ENCODE results near the gene MYCBP2.
"Not testable (repeated sequence)": the region's sequence is repeated elsewhere in the genome, so short reads cannot be mapped to it uniquely, and the experiment has no call there.

MYCBP2 gene

GRCh38 chr13:77026861-77027621 is 299.9 kb downstream of the MYCBP2 start, which contains the start of gene FBXL3:
FBXL3 (minus strand) TSS chr13:77027159; CDS start chr13:77021860, 5,299 bp downstream.
- peak; percentile 61 for DNase-seq

- peak; percentile 30 for DNase-seq
These were observed 300.5 kb downstream of the MYCBP2 start for GRCh38 chr13:77026255-77026860.

- DNase-seq, result no peak
These were observed 304.6 kb downstream of the MYCBP2 start for GRCh38 chr13:77022341-77022740.

GRCh38 chr13:77019756-77020155 is 307.1 kb downstream of the MYCBP2 start:
- DNase-seq, result no peak

GRCh38 chr13:77016888-77017623 is 309.8 kb downstream of the MYCBP2 start:
- no peak for DNase-seq

- DNase-seq, result no peak
These were observed 310.6 kb downstream of the MYCBP2 start for GRCh38 chr13:77016251-77016812.

- DNase-seq, result no peak
These were observed 311.8 kb downstream of the MYCBP2 start for GRCh38 chr13:77014906-77015685.

GRCh38 chr13:77013853-77014542 is 312.9 kb downstream of the MYCBP2 start:
- DNase-seq, result no peak

GRCh38 chr13:77009719-77010118 is 317.2 kb downstream of the MYCBP2 start:
- DNase-seq, result not testable (repeated sequence)

GRCh38 chr13:77009011-77009410 is 317.9 kb downstream of the MYCBP2 start:
- DNase-seq, result no peak

GRCh38 chr13:77008337-77008736 is 318.6 kb downstream of the MYCBP2 start:
- not testable (repeated sequence) for DNase-seq

- DNase-seq, result no peak
These were observed 324.2 kb downstream of the MYCBP2 start for GRCh38 chr13:77002590-77003190.

GRCh38 chr13:77001963-77002587 is 324.8 kb downstream of the MYCBP2 start:
- DNase-seq, result no peak

- DNase-seq, result no peak
These were observed 325.4 kb downstream of the MYCBP2 start for GRCh38 chr13:77001540-77001939.

- DNase-seq, result no peak
These were observed 326.4 kb downstream of the MYCBP2 start for GRCh38 chr13:77000475-77000874.

Data from 8988T (cell line).